Smooth muscle cell (in vitro differentiated cells): ENCODE measurements around the gene KRTAP4-11. TPM values are rescaled to one million over a fixed set of nuclear protein-coding genes. Genes with fewer than 3 reads are reported as not detected.
"Not testable (repeated sequence)": the region's sequence is repeated elsewhere in the genome, so short reads cannot be mapped to it uniquely, and the experiment has no call there.

Source experiments
- DNase-seq: peaks from one replicate; lab custom pipeline; 2025; ENCODE audit not compliant: unreplicated experiment; lab: John Stamatoyannopoulos, UW
- H2AFZ ChIP-seq: fragments of 200-600 bp; sonication (generic); 2 replicates; pipeline ENCODE4 v1.6.0; 2016; ENCODE audit warnings: antibody characterized with exemption, low read depth, mild to moderate bottlenecking
- H3F3A ChIP-seq: fragments of 200-600 bp; sonication (generic); 2 replicates; pipeline ENCODE4 v1.6.0; 2017; ENCODE audit warnings: antibody characterized with exemption, low read depth
- H3K27ac ChIP-seq: fragments of 200-600 bp; sonication (generic); 2 replicates; pipeline ENCODE4 v1.5.1; 2016; ENCODE audit warnings: low read depth, mild to moderate bottlenecking
- H3K27me3 ChIP-seq: fragments of 200-600 bp; sonication (generic); 2 replicates; pipeline ENCODE4 v1.6.1; 2016; ENCODE audit warnings: low read depth, mild to moderate bottlenecking
- H3K36me3 ChIP-seq: fragments of 200-600 bp; sonication (generic); 2 replicates; pipeline ENCODE4 v1.5.1; 2016; ENCODE audit warnings: low read depth
- H3K4me1 ChIP-seq: fragments of 200-600 bp; sonication (generic); 2 replicates; pipeline ENCODE4 v1.5.1; 2016; ENCODE audit warnings: low read depth
- H3K4me2 ChIP-seq: fragments of 200-600 bp; sonication (generic); 2 replicates; pipeline ENCODE4 v1.6.0; 2016; ENCODE audit warnings: mild to moderate bottlenecking
- H3K4me3 ChIP-seq: fragments of 200-600 bp; sonication (generic); 2 replicates; pipeline ENCODE4 v1.5.1; 2016; ENCODE audit warnings: mild to moderate bottlenecking
- H3K79me2 ChIP-seq: fragments of 200-600 bp; sonication (generic); 2 replicates; pipeline ENCODE4 v1.6.0; 2016; ENCODE audit warnings: low read depth, mild to moderate bottlenecking
- H3K9ac ChIP-seq: fragments of 200-600 bp; sonication (generic); 2 replicates; pipeline ENCODE4 v1.6.0; 2016; ENCODE audit warnings: low read depth
- H3K9me3 ChIP-seq: fragments of 200-600 bp; sonication (generic); replicated peaks from 2 replicates; pipeline ENCODE4 v1.5.1; 2016; ENCODE audit warnings: low read depth
- H4K20me1 ChIP-seq: fragments of 200-600 bp; sonication (generic); 2 replicates; pipeline ENCODE4 v1.6.0; 2016; ENCODE audit warnings: low read depth
- CTCF ChIP-seq: fragments of 200-600 bp; sonication (generic); IDR thresholded peaks from 2 replicates; pipeline ENCODE4 v1.5.1; 2017; ENCODE audit warnings: borderline replicate concordance, mild to moderate bottlenecking, antibody characterized with exemption; ENCODE audit not compliant: insufficient read depth, poor library complexity, severe bottlenecking
- WGBS: methylation state at CpG from one replicate; pipeline ENCODE4 v1.1.7; 2016; ENCODE audit warnings: low lambda C conversion rate; 5-methylcytosine and 5-hydroxymethylcytosine counted together
- polyA plus RNA-seq: library from polyadenylated mRNA; unstranded; fragments of >200 nt; fragmentation: Nextera tagmentation; extraction: Ambion mirVana; gene quantifications from 2 replicates; pipeline ENCODE4 v1.2.1, GENCODE V29; 2016
- total RNA-seq: library from RNA; depleted of rRNA; stranded (reverse); fragments of >200 nt; gene quantifications from 2 replicates; pipeline ENCODE4 v1.2.3, GENCODE V29; 2014

The KRTAP4-11 gene
- total and polyA plus RNA-seq, 2 experiments from 2014 or later = not detected

- no peak for TF ChIP-seq CTCF
- no peak overlapping the region for H3K4me2 ChIP-seq
- 90% methylated on average over 5 of the region's 5 CpGs for WGBS
Observed at GRCh38 chr17:41116297-41116696, 1.9 kb downstream of the KRTAP4-11 start.

DNA sequence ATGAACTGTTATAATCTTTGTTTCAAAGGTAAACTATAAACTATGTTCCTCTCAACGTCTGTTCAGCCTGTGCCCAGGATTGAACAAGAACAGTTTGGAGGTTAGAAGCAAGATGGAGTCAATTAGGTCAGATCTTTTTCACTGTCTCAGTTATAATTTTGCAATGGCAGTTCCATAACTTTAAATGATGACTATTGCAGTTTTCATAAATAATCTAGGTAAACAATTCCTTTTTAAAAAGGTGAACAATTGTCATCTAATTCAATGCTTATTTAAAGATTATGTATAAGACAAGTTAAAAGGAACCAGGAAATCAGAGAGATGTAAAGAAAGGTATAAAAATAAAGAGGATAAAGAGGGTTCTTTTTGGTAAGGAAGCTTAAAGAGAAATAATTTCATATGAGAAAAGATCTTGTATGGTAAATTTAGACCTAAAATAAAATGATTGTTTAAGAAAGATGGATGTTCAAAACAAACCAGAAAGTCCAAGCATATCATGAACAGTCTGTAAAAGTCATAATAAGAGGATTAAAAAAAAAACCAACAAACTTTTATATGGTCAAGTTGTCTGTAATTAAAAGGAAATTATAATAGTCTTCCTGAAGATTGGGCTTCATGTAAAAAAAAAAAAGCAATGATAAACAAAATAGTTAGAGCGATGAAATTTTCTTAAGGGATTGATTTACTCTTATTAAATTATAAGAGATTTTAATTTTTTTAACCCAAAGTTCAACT is 6.9 kb downstream of the KRTAP4-11 start:
- DNase-seq = no peak
- Histone ChIP-seq H4K20me1 (no peaks in the 10 kb centered on the region), H3K27me3 (no peaks in the 10 kb centered on the region), H2AFZ (no peak overlapping the region), H3K9me3 (no peaks in the 10 kb centered on the region), H3K4me2 (no peak overlapping the region), H3K36me3 (no peaks in the 10 kb centered on the region), H3K4me1 (no peaks in the 10 kb centered on the region), H3K9ac (no peak overlapping the region), H3F3A (no peaks in the 10 kb centered on the region), H3K79me2 (no peaks in the 10 kb centered on the region), H3K27ac (no peak overlapping the region), H3K4me3 (no peak overlapping the region)
- no peak for TF ChIP-seq CTCF
- WGBS = 76% methylated on average over 2 of the region's 2 CpGs

More at GRCh38 chr17:41116297-41116696, 1.9 kb downstream of the KRTAP4-11 start:
- H3K9me3 ChIP-seq = no peaks in the 10 kb centered on the region
- H3K9ac ChIP-seq = no peak overlapping the region
- no peaks in the 10 kb centered on the region for H4K20me1 ChIP-seq
- no peak for DNase-seq
- H2AFZ ChIP-seq = no peak overlapping the region
- no peaks in the 10 kb centered on the region for H3K4me1 ChIP-seq
- H3K79me2 ChIP-seq = no peaks in the 10 kb centered on the region
- no peaks in the 10 kb centered on the region for H3K36me3 ChIP-seq
- H3K27ac ChIP-seq = no peak overlapping the region
- no peaks in the 10 kb centered on the region for H3F3A ChIP-seq
- no peak overlapping the region for H3K4me3 ChIP-seq
- no peaks in the 10 kb centered on the region for H3K27me3 ChIP-seq

GRCh38 chr17:41108728-41109386 is 9.3 kb downstream of the KRTAP4-11 start:
- not testable (repeated sequence) for H3K9ac ChIP-seq, H3K36me3 ChIP-seq, H3K4me3 ChIP-seq, H2AFZ ChIP-seq, H3K79me2 ChIP-seq, H3K4me1 ChIP-seq, H4K20me1 ChIP-seq, DNase-seq, H3F3A ChIP-seq, H3K27ac ChIP-seq, H3K4me2 ChIP-seq, H3K9me3 ChIP-seq, H3K27me3 ChIP-seq
- WGBS = 53% methylated on average over 1 of the region's 1 CpG

- Histone ChIP-seq H3K4me1 (peaks cover 3% of the 10 kb centered on the region), H3K27me3 (no peaks in the 10 kb centered on the region), H4K20me1 (no peaks in the 10 kb centered on the region), H3K4me2 (no peak overlapping the region), H3K9ac (no peak overlapping the region), H3K27ac (no peak overlapping the region), H3K36me3 (no peaks in the 10 kb centered on the region), H3K9me3 (no peaks in the 10 kb centered on the region), H3F3A (no peaks in the 10 kb centered on the region), H3K79me2 (no peaks in the 10 kb centered on the region), H3K4me3 (no peak overlapping the region), H2AFZ (no peak overlapping the region)
- no peak for TF ChIP-seq CTCF
- 85% methylated on average over 1 of the region's 1 CpG for WGBS
- DNase-seq = no peak
Observed at GRCh38 chr17:41107941-41108450, 10.2 kb downstream of the KRTAP4-11 start.

DNA sequence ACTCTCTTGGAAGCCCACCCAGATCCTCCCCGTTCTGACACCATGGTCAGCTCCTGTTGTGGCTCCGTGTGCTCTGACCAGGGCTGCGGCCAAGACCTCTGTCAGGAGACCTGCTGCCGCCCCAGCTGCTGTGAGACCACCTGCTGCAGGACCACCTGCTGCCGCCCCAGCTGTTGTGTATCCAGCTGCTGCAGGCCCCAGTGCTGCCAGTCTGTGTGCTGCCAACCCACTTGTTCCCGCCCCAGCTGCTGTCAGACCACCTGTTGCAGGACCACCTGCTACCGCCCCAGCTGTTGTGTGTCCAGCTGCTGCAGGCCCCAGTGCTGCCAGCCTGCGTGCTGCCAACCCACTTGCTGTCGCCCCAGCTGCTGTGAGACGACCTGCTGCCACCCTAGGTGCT is 12.8 kb downstream of the KRTAP4-11 start, which contains the start of gene KRTAP4-9:
KRTAP4-9 (plus strand) TSS at position 43 of the 400 bp plus-strand sequence; CDS start at position 43, 0 bp downstream.
- not testable (repeated sequence) for H3K79me2 ChIP-seq, H4K20me1 ChIP-seq, H3K9me3 ChIP-seq, H3F3A ChIP-seq, H3K9ac ChIP-seq, H3K4me3 ChIP-seq, H2AFZ ChIP-seq, H3K36me3 ChIP-seq, H3K4me1 ChIP-seq, H3K27me3 ChIP-seq, DNase-seq
- peak within 1 kb of the TSS; percentile 53 for H3K27ac ChIP-seq
- 87% methylated on average over 10 of the region's 10 CpGs for WGBS
- peak within 1 kb of the TSS; percentile 24 for H3K4me2 ChIP-seq
